HFF-Myc (cell line): ENCODE data around the gene WHAMM.
"Not testable (repeated sequence)": the region's sequence is repeated elsewhere in the genome, so short reads cannot be mapped to it uniquely, and the experiment has no call there.

Experiments
- DNase-seq: peaks from one replicate; pipeline ENCODE4 v3.0.0-alpha.2; 2011; ENCODE audit warnings: low read depth; ENCODE audit errors: extremely low read depth
- H3K4me3 ChIP-seq: replicated peaks from 2 replicates; pipeline ENCODE4 v1.5.1; 2011; ENCODE audit warnings: low read depth, mild to moderate bottlenecking, control low read depth, low read length
- TF ChIP-seq, protein P1 (sequence below): IDR thresholded peaks from 2 replicates; pipeline ENCODE4 v1.5.1; 2012; ENCODE audit warnings: mild to moderate bottlenecking, low read depth, low read length, control low read depth; ENCODE audit errors: missing control alignments

Gene WHAMM

DNA sequence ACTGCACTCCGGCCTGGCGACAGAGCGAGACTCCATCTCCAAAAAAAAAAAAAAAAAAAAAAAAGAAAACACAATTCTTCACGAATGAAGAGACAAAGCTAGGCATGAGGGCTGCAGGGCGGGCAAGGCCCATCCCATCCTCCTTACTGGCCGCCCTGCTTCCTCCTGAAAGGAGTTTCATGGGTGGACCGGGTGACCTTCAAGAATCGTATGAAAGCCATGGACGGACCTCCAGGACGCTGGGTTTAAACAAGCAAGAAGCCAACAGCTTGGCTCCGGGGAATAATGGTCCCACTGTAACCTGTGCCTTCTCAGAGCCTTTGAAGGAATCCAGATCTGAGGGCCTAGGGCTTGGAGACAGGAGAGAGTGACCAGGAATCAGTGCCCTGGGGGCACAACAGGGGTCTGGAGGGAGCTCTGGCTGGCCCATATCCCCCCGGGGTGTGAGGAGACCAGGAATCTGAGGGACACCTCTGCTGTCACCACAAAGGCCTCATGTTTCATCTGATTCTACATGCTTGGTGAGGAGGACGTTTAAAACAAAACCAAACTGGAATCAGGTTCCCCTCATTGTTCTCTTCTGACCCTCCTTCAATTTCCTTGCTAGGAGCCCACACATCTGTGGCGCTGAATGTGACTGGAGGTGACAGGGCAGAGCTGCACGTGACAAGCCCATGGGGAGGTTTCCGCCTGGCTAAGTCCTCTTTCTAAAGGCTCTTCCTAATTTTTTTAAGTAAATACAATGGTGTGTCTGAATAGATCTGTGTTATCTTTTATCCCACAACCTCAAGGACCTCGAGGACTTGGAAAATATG lies 46.1 kb downstream of the WHAMM start:
- no peak overlapping the region for H3K4me3 ChIP-seq
- TF ChIP-seq, protein P1, sequence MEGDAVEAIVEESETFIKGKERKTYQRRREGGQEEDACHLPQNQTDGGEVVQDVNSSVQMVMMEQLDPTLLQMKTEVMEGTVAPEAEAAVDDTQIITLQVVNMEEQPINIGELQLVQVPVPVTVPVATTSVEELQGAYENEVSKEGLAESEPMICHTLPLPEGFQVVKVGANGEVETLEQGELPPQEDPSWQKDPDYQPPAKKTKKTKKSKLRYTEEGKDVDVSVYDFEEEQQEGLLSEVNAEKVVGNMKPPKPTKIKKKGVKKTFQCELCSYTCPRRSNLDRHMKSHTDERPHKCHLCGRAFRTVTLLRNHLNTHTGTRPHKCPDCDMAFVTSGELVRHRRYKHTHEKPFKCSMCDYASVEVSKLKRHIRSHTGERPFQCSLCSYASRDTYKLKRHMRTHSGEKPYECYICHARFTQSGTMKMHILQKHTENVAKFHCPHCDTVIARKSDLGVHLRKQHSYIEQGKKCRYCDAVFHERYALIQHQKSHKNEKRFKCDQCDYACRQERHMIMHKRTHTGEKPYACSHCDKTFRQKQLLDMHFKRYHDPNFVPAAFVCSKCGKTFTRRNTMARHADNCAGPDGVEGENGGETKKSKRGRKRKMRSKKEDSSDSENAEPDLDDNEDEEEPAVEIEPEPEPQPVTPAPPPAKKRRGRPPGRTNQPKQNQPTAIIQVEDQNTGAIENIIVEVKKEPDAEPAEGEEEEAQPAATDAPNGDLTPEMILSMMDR, result no peak
- no peak for DNase-seq

DNA sequence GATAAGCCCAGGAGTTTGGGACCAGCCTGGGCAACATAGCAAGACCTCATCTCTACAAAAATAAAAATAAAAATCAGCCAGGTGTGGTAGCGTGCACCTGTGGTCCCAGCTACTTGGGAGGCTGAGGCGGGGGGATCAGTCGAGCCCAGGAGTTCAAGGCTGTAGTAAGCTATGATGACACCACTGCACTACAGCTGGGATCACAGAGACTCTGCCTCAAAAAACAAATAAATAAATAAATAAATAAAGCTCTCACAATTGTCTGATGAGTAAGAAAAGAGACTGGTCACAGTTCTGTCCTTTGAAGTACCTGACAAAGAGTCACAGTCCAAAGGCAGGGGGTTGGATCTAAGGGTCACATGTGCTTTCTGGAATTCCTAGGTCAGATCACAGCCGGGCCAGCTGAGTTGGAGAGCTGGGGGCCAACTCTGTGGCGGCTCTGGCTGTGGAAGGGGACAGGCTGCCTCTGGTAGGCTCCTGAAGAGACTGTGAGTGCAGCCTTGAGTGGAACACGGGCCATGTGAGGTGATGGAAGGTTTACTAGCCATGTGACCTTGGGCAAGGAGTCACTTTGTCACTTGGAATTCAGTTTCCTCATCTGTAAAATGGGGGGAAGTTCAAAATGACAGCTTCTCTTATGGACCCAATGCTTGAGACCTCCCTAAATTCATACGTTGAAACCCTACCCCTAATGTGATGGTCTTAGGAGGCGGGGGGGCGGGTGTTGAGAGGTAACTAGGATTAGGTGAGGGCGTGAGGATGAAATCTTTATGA lies 47.2 kb downstream of the WHAMM start:
- no peak for DNase-seq
- TF ChIP-seq, protein P1, result no peak
- no peak overlapping the region for H3K4me3 ChIP-seq

DNA sequence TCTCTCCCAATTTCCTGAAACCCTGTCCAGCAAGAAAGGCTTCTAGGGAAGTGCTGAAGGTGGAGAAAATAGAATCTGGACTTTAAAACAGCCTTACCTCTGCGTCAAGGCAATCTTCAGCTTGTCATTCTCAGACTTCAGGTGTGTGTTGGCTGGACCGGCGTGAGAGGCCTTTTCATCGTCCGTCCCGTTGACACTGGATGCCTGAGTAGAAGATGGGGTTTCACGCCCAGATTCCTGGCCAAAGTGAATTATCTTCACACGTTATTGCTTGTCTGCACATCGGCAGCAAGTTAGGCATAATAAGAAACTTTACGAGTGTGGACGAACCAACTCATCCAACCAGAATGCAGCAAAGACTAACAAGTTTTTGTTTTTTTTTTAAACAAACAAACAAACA lies 49.5 kb downstream of the WHAMM start:
- TF ChIP-seq, protein P1, result no peak
- H3K4me3 ChIP-seq, result no peak overlapping the region
- DNase-seq, result no peak

DNA sequence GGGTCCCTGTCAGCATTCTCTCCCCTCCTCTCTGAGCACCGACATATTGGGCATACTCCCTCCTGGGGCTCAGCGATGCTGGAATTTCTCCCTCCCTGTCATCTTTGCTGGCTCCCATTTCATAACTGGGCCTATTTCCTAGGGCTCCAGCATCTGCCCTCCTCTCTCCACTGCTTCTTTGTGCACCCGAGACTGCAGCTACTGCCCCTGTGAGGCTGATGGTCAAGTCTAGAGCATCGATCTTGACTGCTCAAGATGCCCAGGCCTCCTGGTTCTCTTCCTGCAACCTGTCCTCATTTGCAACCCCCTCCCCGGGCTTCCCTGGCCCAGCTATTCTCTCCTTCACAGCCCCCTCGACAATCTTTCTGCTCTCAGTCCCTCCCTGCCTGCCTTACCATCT lies 53.5 kb downstream of the WHAMM start:
- TF ChIP-seq, protein P1, result no peak
- no peak overlapping the region for H3K4me3 ChIP-seq
- DNase-seq, result no peak

DNA sequence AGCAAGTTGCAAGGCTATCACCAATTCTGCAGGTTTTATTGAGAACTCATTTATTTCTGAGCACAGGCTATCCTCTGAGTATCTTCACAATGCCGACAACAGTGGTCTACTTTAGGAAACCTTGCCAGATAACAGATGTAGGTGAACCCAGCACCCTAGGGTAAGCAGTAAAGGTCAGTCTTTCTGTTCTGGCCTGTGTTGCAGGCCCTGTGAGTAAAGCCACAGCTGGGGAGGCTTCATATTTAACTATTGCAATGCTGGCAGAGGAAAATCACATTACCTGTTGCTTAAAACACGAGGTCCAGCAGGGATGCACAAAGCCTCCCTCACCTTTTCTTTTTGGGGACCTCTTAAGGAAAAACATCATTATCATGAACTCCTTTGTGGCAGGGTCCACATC lies 55.5 kb downstream of the WHAMM start:
- no peak overlapping the region for H3K4me3 ChIP-seq
- DNase-seq, result no peak

DNA sequence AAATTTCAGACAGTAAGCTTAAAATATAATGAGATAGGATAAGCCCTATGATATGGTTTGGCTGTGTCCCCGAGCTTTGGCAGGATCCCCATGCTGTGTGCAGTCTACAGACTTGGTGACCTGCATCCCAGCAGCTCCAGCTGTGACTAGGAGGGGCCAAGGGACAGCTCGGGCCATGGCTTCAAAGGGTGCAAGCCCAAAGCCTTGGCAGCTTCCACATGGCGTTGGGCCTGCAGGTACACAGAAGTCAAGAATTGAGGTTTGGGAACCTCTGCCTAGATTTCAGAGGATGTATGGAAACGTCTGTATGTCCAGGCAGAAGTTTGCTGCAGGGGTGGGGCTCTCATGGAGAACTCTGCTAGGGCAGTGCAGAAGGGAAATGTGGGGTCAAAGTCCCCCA lies 56.2 kb downstream of the WHAMM start:
- DNase-seq, H3K4me3 ChIP-seq: not testable (repeated sequence)

More for the DNA sequence above, 55.5 kb downstream of the WHAMM start:
- TF ChIP-seq, protein P1, result no peak

DNA sequence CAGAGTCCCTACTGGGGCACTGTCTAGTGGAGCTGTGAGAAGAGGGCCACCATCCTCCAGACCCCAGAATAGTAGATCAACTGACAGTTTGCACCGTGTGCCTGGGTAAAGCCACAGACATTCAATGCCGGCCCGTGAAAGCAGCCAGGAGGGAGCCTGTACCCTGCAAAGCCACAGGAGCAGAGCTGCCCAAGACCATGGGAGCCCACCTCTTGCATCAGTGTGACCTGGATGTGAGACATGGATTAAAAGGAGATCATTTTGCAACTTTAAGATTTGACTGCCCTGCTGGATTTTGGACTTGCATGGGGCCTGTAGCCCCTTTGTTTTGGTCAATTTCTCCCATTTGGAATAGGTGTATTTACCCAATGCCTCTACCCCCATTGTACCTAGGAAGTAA lies 56.6 kb downstream of the WHAMM start:
- not testable (repeated sequence) for H3K4me3 ChIP-seq, DNase-seq
